ENCODE measurements around the gene SLC16A3.

Gene SLC16A3

GRCh38 chr17:82287868-82288801, 59.3 kb downstream of the SLC16A3 start:
- DNase-seq = no peak
